Panc1 (cell line): Measurements from ENCODE around the gene ESR2. TPM values are rescaled to one million over a fixed set of nuclear protein-coding genes. Genes with fewer than 3 reads are reported as not detected.

Experiments
- ATAC-seq: fragments of 200-7000 bp; cut with Tn5 transposase; 2 replicates; pipeline ENCODE4 v1.9.1; 2020; ENCODE audit warnings: mild to moderate bottlenecking, moderate library complexity
- BruUV-seq: library from RNA; stranded (reverse); fragments of 400-500 nt; replicated peaks from 2 replicates; lab custom pipeline; 2021; lab: Mats Ljungman, UMichigan
- CTCF ChIA-PET: fragments of 300-600 bp; sonication (Branson Sonifier 250); formaldehyde crosslinking; loops from one replicate; lab custom pipeline; 2022; ENCODE audit warnings: antibody characterized with exemption; lab: Charles Lee
- POLR2A ChIA-PET: fragments of 300-600 bp; sonication (Branson Sonifier 250); formaldehyde crosslinking; loops from one replicate; lab custom pipeline; 2022; ENCODE audit warnings: antibody characterized with exemption; lab: Charles Lee
- DNase-seq: peaks from one replicate; pipeline ENCODE4 v3.0.0-alpha.2; 2010; ENCODE audit warnings: low read depth, low spot score
- H3K27ac ChIP-seq: 2 replicates; pipeline ENCODE4 v1.5.1; 2011; ENCODE audit warnings: mild to moderate bottlenecking, low read length, inconsistent platforms
- H3K27me3 ChIP-seq: fragments of 200-500 bp; sonication (Bioruptor generic); 2 replicates; pipeline ENCODE4 v1.6.0; 2014; ENCODE audit warnings: low read length, inconsistent platforms; ENCODE audit not compliant: control insufficient read depth, insufficient read depth
- H3K36me3 ChIP-seq: fragments of 200-500 bp; sonication (Bioruptor generic); 2 replicates; pipeline ENCODE4 v1.5.1; 2014; ENCODE audit warnings: inconsistent platforms, mild to moderate bottlenecking, low read length, moderate library complexity; ENCODE audit not compliant: control insufficient read depth, insufficient read depth
- H3K4me1 ChIP-seq: 2 replicates; pipeline ENCODE4 v1.5.1; 2011; ENCODE audit warnings: inconsistent platforms, mild to moderate bottlenecking, low read length, moderate library complexity; ENCODE audit not compliant: control insufficient read depth, insufficient read depth
- H3K4me3 ChIP-seq, 2 experiments: 2 replicates each; pipeline ENCODE4 v1.5.1; 2011 to 2012; ENCODE audit warnings: low read depth in 2 of 2, low read length in 2 of 2, mild to moderate bottlenecking in 2 of 2, inconsistent platforms in 1 of 2, moderate library complexity in 1 of 2
- H3K9me3 ChIP-seq: fragments of 200-500 bp; sonication (Bioruptor generic); 2 replicates; pipeline ENCODE4 v1.5.1; 2014; ENCODE audit warnings: low read depth, mild to moderate bottlenecking, inconsistent platforms, low read length, moderate library complexity; ENCODE audit not compliant: control insufficient read depth, insufficient read depth
- CTCF ChIP-seq: fragments of 450-650 bp; IDR thresholded peaks from 2 replicates; pipeline ENCODE4 v1.5.1; 2017; ENCODE audit warnings: mild to moderate bottlenecking
- POLR2AphosphoS5 ChIP-seq: IDR thresholded peaks from 2 replicates; pipeline ENCODE4 v1.6.1; 2012; ENCODE audit warnings: mild to moderate bottlenecking, low read depth, low read length, moderate library complexity
- REST ChIP-seq, 2 experiments: IDR thresholded peaks; 2 replicates each; pipeline ENCODE4 v1.6.1; 2011 to 2012; ENCODE audit warnings: low read depth in 2 of 2, control low read depth in 1 of 2, low read length in 1 of 2, mild to moderate bottlenecking in 1 of 2, moderate library complexity in 1 of 2; ENCODE audit not compliant: insufficient read depth in 1 of 2
- SIN3A ChIP-seq: IDR thresholded peaks from 2 replicates; pipeline ENCODE4 v1.6.1; 2012; ENCODE audit warnings: low read depth, mild to moderate bottlenecking, low read length, moderate library complexity, borderline replicate concordance; ENCODE audit not compliant: insufficient read depth
- TCF7L2 ChIP-seq: IDR thresholded peaks from 2 replicates; pipeline ENCODE4 v1.6.1; 2011; ENCODE audit warnings: mild to moderate bottlenecking, low read depth, low read length, inconsistent platforms
- in situ Hi-C: cut with HindIII; loops from 2 replicates; pipeline ENCODE4 v1.10.0; 2016; ENCODE audit warnings: low sequenced_read_pairs, low pct_unique_long_range_greater_than_20kb
- intact Hi-C: fragments of 100-400 bp; cut with micrococcal nuclease; formaldehyde crosslinking; loops from one replicate; pipeline ENCODE4 v1.10.0; 2022; ENCODE audit not compliant: unreplicated experiment
- total RNA-seq: library from RNA; stranded (reverse); gene quantifications from one replicate; pipeline ENCODE4 v1.2.1, GENCODE V29; 2021; ENCODE audit not compliant: unreplicated experiment

Gene ESR2
- total RNA-seq, 1 experiment from 2014 or later: not detected

- H3K9me3 ChIP-seq: no peaks in the 10 kb centered on the region
- in situ Hi-C loops (no loop called here), intact Hi-C loops (no loop called here)
- no peaks in the 10 kb centered on the region for H3K27me3 ChIP-seq
- no peak overlapping the region for H3K27ac ChIP-seq
- TF ChIP-seq SIN3A (no peak), REST (IDR thresholded peaks at IDR 0.05; ENCODE audit: insufficient read depth in 1 of 2, low read depth in 2 of 2, low read length in 1 of 2) (no peak), TCF7L2 (no peak), CTCF (no peak), POLR2AphosphoS5 (no peak)
- CTCF ChIA-PET: no interaction called here
- POLR2A ChIA-PET: no interaction called here
- no peaks in the 10 kb centered on the region for H3K4me1 ChIP-seq
- no peaks in the 10 kb centered on the region for H3K36me3 ChIP-seq
- H3K4me3 ChIP-seq: no peak overlapping the region
- BruUV-seq: no TSS peak
- DNase-seq (no peak), ATAC-seq (no peak)
Measured at GRCh38 chr14:64196056-64196455, 98.1 kb downstream of the ESR2 start.

- intact Hi-C loops (no loop called here), in situ Hi-C loops (no loop called here)
- POLR2A ChIA-PET: no interaction called here
- H3K4me3 ChIP-seq: no peak overlapping the region
- H3K9me3 ChIP-seq: no peaks in the 10 kb centered on the region
- no TSS peak for BruUV-seq
- DNase-seq: no peak
- CTCF ChIA-PET: no interaction called here
- TF ChIP-seq TCF7L2 (no peak), REST (IDR thresholded peaks at IDR 0.05; ENCODE audit: insufficient read depth in 1 of 2, low read depth in 2 of 2, low read length in 1 of 2) (no peak), CTCF (no peak), POLR2AphosphoS5 (no peak), SIN3A (no peak)
- no peak for ATAC-seq
- no peaks in the 10 kb centered on the region for H3K4me1 ChIP-seq
- no peak overlapping the region for H3K27ac ChIP-seq
- H3K27me3 ChIP-seq: no peaks in the 10 kb centered on the region
- H3K36me3 ChIP-seq: no peaks in the 10 kb centered on the region
Measured at GRCh38 chr14:64195199-64195598, 99.0 kb downstream of the ESR2 start.
